K562 (cell line): ENCODE measurements around the gene ITPR1. TPM values are rescaled to one million over a fixed set of nuclear protein-coding genes. Genes with fewer than 3 reads are reported as not detected.

Source experiments
- ARID2 ChIP-seq: fragments of 450-650 bp; IDR thresholded peaks from 2 replicates; pipeline ENCODE4 v1.6.1; 2017; ENCODE audit warnings: antibody characterized with exemption, mild to moderate bottlenecking
- ATF6 ChIP-seq: sonication (generic); formaldehyde crosslinking; IDR thresholded peaks from 2 replicates; pipeline ENCODE4 v1.4.0; 2020; ENCODE audit warnings: mild to moderate bottlenecking, missing genetic modification reagents
- BHLHE40 ChIP-seq: IDR thresholded peaks from 2 replicates; pipeline ENCODE4 v1.6.1; 2011; ENCODE audit warnings: low read length, improper control_type of control experiment
- CREB3 ChIP-seq: fragments of 450-650 bp; conservative IDR thresholded peaks from 2 replicates; pipeline ENCODE4 v1.6.1; 2016; ENCODE audit warnings: missing genetic modification characterization, low read depth, mild to moderate bottlenecking, missing compliant biosample characterization, moderate library complexity
- DLX4 ChIP-seq: fragments of 250-450 bp; sonication (Bioruptor Pico); IDR thresholded peaks from 2 replicates; pipeline ENCODE4 v1.6.1; 2021; ENCODE audit warnings: mild to moderate bottlenecking
- EGR1 ChIP-seq: fragments of 450-650 bp; conservative IDR thresholded peaks from 2 replicates; pipeline ENCODE4 v1.6.1; 2017; ENCODE audit warnings: mild to moderate bottlenecking
- NCOR1 ChIP-seq: fragments of 450-650 bp; IDR thresholded peaks from 2 replicates; pipeline ENCODE4 v1.6.1; 2016; ENCODE audit warnings: mild to moderate bottlenecking, moderate library complexity
- NFIC ChIP-seq: fragments of 450-650 bp; IDR thresholded peaks from 2 replicates; pipeline ENCODE4 v1.6.1; 2017; ENCODE audit warnings: mild to moderate bottlenecking, inconsistent platforms
- NR1H2 ChIP-seq: sonication (generic); formaldehyde crosslinking; IDR thresholded peaks from 2 replicates; pipeline ENCODE4 v1.4.0; 2020; ENCODE audit warnings: mild to moderate bottlenecking, missing genetic modification reagents
- POLR2B ChIP-seq: fragments of 450-650 bp; IDR thresholded peaks from 2 replicates; pipeline ENCODE4 v1.6.1; 2018; ENCODE audit warnings: low read depth; ENCODE audit not compliant: partially characterized antibody
- POLR3G ChIP-seq: IDR thresholded peaks from 2 replicates; pipeline ENCODE4 v1.6.1; 2011; ENCODE audit not compliant: insufficient read length, insufficient replicate concordance; ENCODE audit errors: extremely low read depth
- RCOR1 ChIP-seq, 2 experiments: IDR thresholded peaks; 2 replicates each; pipeline ENCODE4 v1.6.1; 2012; ENCODE audit warnings: low read depth in 2 of 2, low read length in 2 of 2, borderline replicate concordance in 1 of 2, improper control_type of control experiment in 1 of 2
- SFPQ ChIP-seq: fragments of 200-400 bp; formaldehyde crosslinking; IDR thresholded peaks from 2 replicates; pipeline ENCODE4 v1.6.1; 2017; ENCODE audit warnings: mild to moderate bottlenecking, low read depth, low read length, moderate library complexity
- SIN3B ChIP-seq: fragments of 450-650 bp; IDR thresholded peaks from 2 replicates; pipeline ENCODE4 v1.6.1; 2017; ENCODE audit warnings: low read depth, mild to moderate bottlenecking, moderate library complexity
- SMAD4 ChIP-seq: fragments of 250-450 bp; sonication (Bioruptor Pico); conservative IDR thresholded peaks from 2 replicates; pipeline ENCODE4 v1.8.0; 2021; ENCODE audit warnings: inconsistent platforms, mild to moderate bottlenecking, moderate library complexity
- SP1 ChIP-seq: sonication (generic); formaldehyde crosslinking; IDR thresholded peaks from 2 replicates; pipeline ENCODE4 v1.8.1; 2022; ENCODE audit warnings: mild to moderate bottlenecking, missing genetic modification reagents
- STAG1 ChIP-seq: sonication (generic); formaldehyde crosslinking; IDR thresholded peaks from 2 replicates; pipeline ENCODE4 v1.5.0; 2020; ENCODE audit warnings: missing genetic modification reagents, borderline replicate concordance
- STAT5A ChIP-seq: IDR thresholded peaks from 2 replicates; pipeline ENCODE4 v1.6.1; 2012; ENCODE audit warnings: low read length, inconsistent platforms, borderline replicate concordance
- TEAD4 ChIP-seq, 2 experiments: sonication (generic) in 1 of 2; formaldehyde crosslinking in 1 of 2; IDR thresholded peaks; 2 replicates each; pipeline versions ENCODE4 v1.6.1 to v1.8.0; 2012 to 2022; ENCODE audit warnings: borderline replicate concordance in 1 of 2, inconsistent platforms in 1 of 2, low read length in 1 of 2, mild to moderate bottlenecking in 1 of 2, missing genetic modification reagents in 1 of 2
- TSC22D4 ChIP-seq: fragments of 450-650 bp; IDR thresholded peaks from 2 replicates; pipeline ENCODE4 v1.6.1; 2016; ENCODE audit warnings: missing genetic modification characterization, missing biosample characterization, control low read depth
- polyA plus RNA-seq, 8 experiments: library from polyadenylated mRNA; depleted of rRNA in 4 of 8; stranded (reverse) in 5 of 8; unstranded in 3 of 8; fragments of >200 nt; fragmentation: Nextera tagmentation in 2 of 8; fragmentation: Illumina TruSeq in 1 of 8; extraction: Ambion mirVana in 2 of 8; extraction: Trizol in 1 of 8; gene quantifications; 2 replicates each; pipeline versions ENCODE4 v1.2.1 to v1.2.3, GENCODE V29; 2011 to 2014; ENCODE audit warnings: inconsistent platforms in 1 of 8, missing spikeins in 1 of 8
- total RNA-seq, 7 experiments: library from RNA; depleted of rRNA in 6 of 7; stranded (reverse); fragments of >200 nt in 6 of 7; fragmentation: Illumina TruSeq in 2 of 7; extraction: Trizol in 2 of 7; gene quantifications; 2 replicates each; pipeline versions ENCODE4 v1.2.1 to v1.2.3, GENCODE V29; 2011 to 2021; ENCODE audit warnings: low replicate concordance in 1 of 7

The ITPR1 gene
- total and polyA plus RNA-seq, 9 of the 15 experiments (the other 6 are each of a cell fraction or from before 2014, with no cell fraction given), result 22.4 to 40.0 (median 27.4) TPM

GRCh38 chr3:4720316-4721075, 227.3 kb downstream of the ITPR1 start (continued):
- peak in 1 of 2 experiments; percentile 49; a peak in 1 of 4 replicates for TF ChIP-seq RCOR1 (IDR thresholded peaks at IDR 0.05; ENCODE audit: borderline replicate concordance in 1 of 2, low read depth in 2 of 2, low read length in 2 of 2)
- TF ChIP-seq TEAD4 (IDR thresholded peaks at IDR 0.05; ENCODE audit: low read length), result peak; percentile 25; the same call in 1 of the 2 replicates
- TF ChIP-seq TEAD4 (CRISPR knock-in tag; IDR thresholded peaks at IDR 0.05; ENCODE audit: borderline replicate concordance), result no peak
- peak; percentile 6; the same call in 1 of the 2 replicates for TF ChIP-seq EGR1
- TF ChIP-seq CREB3 (tag), result no peak
- TF ChIP-seq SMAD4 (CRISPR knock-in tag), result peak; percentile 36; the same call in 1 of the 2 replicates
- TF ChIP-seq STAT5A, result 0 out of 2 replicates have a peak, but pooled peaks have one; percentile 10
- TF ChIP-seq SIN3B, result no peak
- TF ChIP-seq BHLHE40, result 0 out of 2 replicates have a peak, but pooled peaks have one; percentile 23
- TF ChIP-seq ARID2, result 0 out of 2 replicates have a peak, but pooled peaks have one; percentile 8
- no peak for TF ChIP-seq DLX4 (CRISPR knock-in tag)
- no peak for TF ChIP-seq TSC22D4 (tag)
- peak; percentile 18; the same call in 1 of the 2 replicates for TF ChIP-seq NCOR1
- no peak for TF ChIP-seq POLR2B
- TF ChIP-seq POLR3G, result no peak
- peak; percentile 84; the same call in 1 of the 2 replicates for TF ChIP-seq STAG1 (CRISPR knock-in tag)
- TF ChIP-seq NFIC, result peak; percentile 87
- no peak for TF ChIP-seq NR1H2 (CRISPR knock-in tag)
- TF ChIP-seq SFPQ, result no peak
- TF ChIP-seq ATF6 (CRISPR knock-in tag), result no peak
- peak; percentile 53; the same call in 1 of the 2 replicates for TF ChIP-seq SP1 (CRISPR knock-in tag)
